NCI-H526 (cell line): ENCODE data around the gene SUSD4.
A peak's percentile ranks its signal among the peaks of the same experiment; 100 is the strongest.
"Not testable (repeated sequence)": the region's sequence is repeated elsewhere in the genome, so short reads cannot be mapped to it uniquely, and the experiment has no call there.

ENCODE experiments used
- DNase-seq, 2 experiments: peaks; one replicate each; lab custom pipeline; 2025; lab: John Stamatoyannopoulos, UW

The SUSD4 gene

GRCh38 chr1:223251387-223251786 lies 112.6 kb downstream of the SUSD4 start:
- not testable (repeated sequence) for DNase-seq

GRCh38 chr1:223250632-223251015 lies 113.4 kb downstream of the SUSD4 start:
- no peak for DNase-seq

- no peak for DNase-seq
These were observed 113.9 kb downstream of the SUSD4 start for GRCh38 chr1:223249854-223250631.

GRCh38 chr1:223248770-223249140 lies 115.2 kb downstream of the SUSD4 start:
- no peak for DNase-seq

GRCh38 chr1:223248001-223248769 lies 115.8 kb downstream of the SUSD4 start:
- DNase-seq, result no peak

- no peak for DNase-seq
These were observed 117.4 kb downstream of the SUSD4 start for GRCh38 chr1:223246476-223247112.

GRCh38 chr1:223245983-223246382 lies 118.0 kb downstream of the SUSD4 start:
- no peak for DNase-seq

GRCh38 chr1:223245411-223245810 lies 118.6 kb downstream of the SUSD4 start:
- DNase-seq, result no peak

GRCh38 chr1:223244366-223245103 lies 119.4 kb downstream of the SUSD4 start:
- no peak for DNase-seq

GRCh38 chr1:223243441-223244050 lies 120.4 kb downstream of the SUSD4 start:
- DNase-seq, result peak in 1 of 2 experiments; percentile 35

- DNase-seq, result no peak
These were observed 121.0 kb downstream of the SUSD4 start for GRCh38 chr1:223242971-223243370.

- no peak for DNase-seq
These were observed 121.5 kb downstream of the SUSD4 start for GRCh38 chr1:223242382-223242955.

GRCh38 chr1:223240122-223240521 lies 123.9 kb downstream of the SUSD4 start:
- DNase-seq, result no peak

- no peak for DNase-seq
These were observed 128.9 kb downstream of the SUSD4 start for GRCh38 chr1:223235091-223235490.

- DNase-seq, result no peak
These were observed 129.4 kb downstream of the SUSD4 start for GRCh38 chr1:223234534-223234933.

- no peak for DNase-seq
These were observed 129.8 kb downstream of the SUSD4 start for GRCh38 chr1:223234170-223234514.

- no peak for DNase-seq
These were observed 130.4 kb downstream of the SUSD4 start for GRCh38 chr1:223233410-223234169.

- DNase-seq, result no peak
These were observed 131.0 kb downstream of the SUSD4 start for GRCh38 chr1:223233019-223233409.

GRCh38 chr1:223231581-223231980 lies 132.4 kb downstream of the SUSD4 start:
- no peak for DNase-seq

- DNase-seq, result no peak
These were observed 132.9 kb downstream of the SUSD4 start for GRCh38 chr1:223231011-223231572.
